ENCODE data around the gene RHBDD1. TPM values are rescaled to one million over a fixed set of nuclear protein-coding genes. Genes with fewer than 3 reads are reported as not detected.

RHBDD1 gene
- total and polyA plus RNA-seq, 8 donors: 22.8 to 40.1 (median 25.3) TPM

DNA sequence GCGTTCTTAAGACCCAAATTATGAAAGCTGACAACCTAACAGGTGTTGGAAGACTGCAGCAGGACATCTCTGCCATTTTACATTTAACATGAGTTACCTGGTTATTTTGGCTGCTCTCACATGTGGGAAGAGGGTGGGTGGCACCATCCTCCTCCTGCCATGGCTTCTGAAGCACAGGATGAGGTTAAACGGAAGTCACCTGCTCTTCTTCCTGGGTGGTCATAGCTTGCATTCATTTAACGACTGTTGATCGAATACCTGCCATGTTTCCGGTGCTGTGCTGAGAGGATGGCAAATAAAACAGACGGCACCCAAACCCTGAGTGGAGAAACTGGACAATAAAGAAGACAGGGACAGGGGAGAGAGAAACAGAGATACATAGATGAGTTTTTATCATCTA lies 118.0 kb downstream of the RHBDD1 start:
- H3K27me3 ChIP-seq: no peaks in the 10 kb centered on the region
- no peak for ATAC-seq
- TF ChIP-seq, protein P1, sequence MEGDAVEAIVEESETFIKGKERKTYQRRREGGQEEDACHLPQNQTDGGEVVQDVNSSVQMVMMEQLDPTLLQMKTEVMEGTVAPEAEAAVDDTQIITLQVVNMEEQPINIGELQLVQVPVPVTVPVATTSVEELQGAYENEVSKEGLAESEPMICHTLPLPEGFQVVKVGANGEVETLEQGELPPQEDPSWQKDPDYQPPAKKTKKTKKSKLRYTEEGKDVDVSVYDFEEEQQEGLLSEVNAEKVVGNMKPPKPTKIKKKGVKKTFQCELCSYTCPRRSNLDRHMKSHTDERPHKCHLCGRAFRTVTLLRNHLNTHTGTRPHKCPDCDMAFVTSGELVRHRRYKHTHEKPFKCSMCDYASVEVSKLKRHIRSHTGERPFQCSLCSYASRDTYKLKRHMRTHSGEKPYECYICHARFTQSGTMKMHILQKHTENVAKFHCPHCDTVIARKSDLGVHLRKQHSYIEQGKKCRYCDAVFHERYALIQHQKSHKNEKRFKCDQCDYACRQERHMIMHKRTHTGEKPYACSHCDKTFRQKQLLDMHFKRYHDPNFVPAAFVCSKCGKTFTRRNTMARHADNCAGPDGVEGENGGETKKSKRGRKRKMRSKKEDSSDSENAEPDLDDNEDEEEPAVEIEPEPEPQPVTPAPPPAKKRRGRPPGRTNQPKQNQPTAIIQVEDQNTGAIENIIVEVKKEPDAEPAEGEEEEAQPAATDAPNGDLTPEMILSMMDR (IDR thresholded peaks at IDR 0.05): no peak
- H3K4me3 ChIP-seq: no peak overlapping the region
- intact Hi-C loops (cut with DNase I): no loop called here
- H3K36me3 ChIP-seq: no peaks in the 10 kb centered on the region
- no peaks in the 10 kb centered on the region for H3K4me1 ChIP-seq
- H3K27ac ChIP-seq: no peak overlapping the region
- DNase-seq: no peak
- peaks cover 0 to 1% of the 10 kb centered on the region in 2 donors for H3K9me3 ChIP-seq

DNA sequence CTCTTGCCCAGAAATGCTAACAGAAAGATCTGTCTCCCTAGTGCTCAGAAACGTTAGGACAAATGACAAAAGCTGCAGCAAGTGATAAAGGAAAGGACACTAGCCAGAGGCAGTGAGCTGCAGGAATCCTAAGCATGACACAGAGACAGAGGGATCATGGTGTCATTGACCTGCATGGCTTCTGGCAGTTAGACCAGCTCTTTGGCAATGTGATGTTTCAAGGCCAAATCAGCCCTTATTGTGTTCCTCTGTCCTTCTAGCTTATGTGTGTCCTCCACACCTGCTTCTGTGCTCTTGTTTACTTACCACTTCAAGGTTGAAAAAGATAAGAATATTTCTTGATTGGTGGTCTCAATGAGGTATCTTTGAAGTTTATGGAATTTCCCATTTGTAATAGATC lies 120.8 kb downstream of the RHBDD1 start:
- intact Hi-C loops (cut with DNase I): no loop called here
- Histone ChIP-seq H3K36me3 (no peaks in the 10 kb centered on the region), H3K27ac (no peak overlapping the region), H3K9me3 (peaks cover 0 to 14% of the 10 kb centered on the region in 2 donors), H3K4me1 (no peaks in the 10 kb centered on the region), H3K27me3 (no peaks in the 10 kb centered on the region), H3K4me3 (no peak overlapping the region)
- TF ChIP-seq, protein P1 (IDR thresholded peaks at IDR 0.05): no peak
- ATAC-seq: no peak
- no peak for DNase-seq

DNA sequence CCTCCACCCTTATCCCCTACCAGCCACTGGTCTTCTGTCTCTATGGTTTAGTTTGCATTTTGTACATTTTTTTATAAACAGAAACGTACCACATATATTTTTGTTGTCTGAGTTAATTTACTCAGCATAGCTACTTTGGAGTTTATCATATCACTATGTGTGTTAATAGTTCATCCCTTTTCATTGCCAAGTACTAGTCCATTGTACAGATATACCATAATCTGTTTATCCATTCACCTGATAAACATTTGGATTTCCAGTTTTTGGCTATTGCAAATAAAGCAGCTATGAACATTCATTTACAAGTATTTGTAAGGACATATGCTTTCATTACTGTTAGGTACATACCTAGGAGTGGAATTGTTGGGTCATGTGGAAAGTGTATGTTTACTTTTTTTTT lies 123.6 kb downstream of the RHBDD1 start:
- intact Hi-C loops (cut with DNase I): no loop called here
- no peaks in the 10 kb centered on the region for H3K4me1 ChIP-seq
- no peak overlapping the region for H3K4me3 ChIP-seq
- H3K27me3 ChIP-seq: no peaks in the 10 kb centered on the region
- no peaks in the 10 kb centered on the region for H3K36me3 ChIP-seq
- no peak overlapping the region for H3K27ac ChIP-seq
- no peak for DNase-seq
- TF ChIP-seq, protein P1 (IDR thresholded peaks at IDR 0.05): no peak
- ATAC-seq: no peak
- H3K9me3 ChIP-seq: peaks cover 0 to 14% of the 10 kb centered on the region in 2 donors

DNA sequence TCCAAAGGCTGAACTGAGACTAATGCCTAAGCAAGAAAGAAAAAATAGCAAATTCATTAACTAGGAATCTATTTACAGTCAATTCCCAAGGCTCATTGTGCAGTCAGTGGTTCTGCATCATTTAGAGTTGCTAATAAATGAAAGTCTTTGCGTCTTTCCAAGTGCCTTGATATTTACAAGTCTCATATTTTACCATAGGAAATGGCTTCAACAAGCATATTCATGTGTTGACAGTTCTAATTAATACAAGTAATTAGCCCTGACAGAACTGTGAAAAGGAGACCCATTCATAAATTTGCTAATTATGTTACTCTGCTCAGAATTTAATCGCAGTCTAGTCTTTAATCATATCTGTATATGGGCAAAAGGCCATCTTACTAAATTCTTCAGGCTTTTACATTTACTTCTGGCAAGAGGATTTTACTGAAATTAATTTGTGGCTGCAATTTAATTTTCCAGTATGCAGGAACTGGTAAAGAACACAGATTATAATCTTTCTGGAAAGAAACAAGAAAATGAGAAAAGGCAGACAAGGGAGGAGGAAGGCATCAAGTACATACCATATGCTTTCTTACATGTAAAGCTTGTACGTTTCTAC lies 126.4 kb downstream of the RHBDD1 start:
- intact Hi-C loops (cut with DNase I): no loop called here
- no peaks in the 10 kb centered on the region for H3K27me3 ChIP-seq
- H3K27ac ChIP-seq: no peak overlapping the region
- no peaks in the 10 kb centered on the region for H3K36me3 ChIP-seq
- DNase-seq (no peak), ATAC-seq (no peak)
- TF ChIP-seq, protein P1 (IDR thresholded peaks at IDR 0.05): no peak
- no peak overlapping the region for H3K4me3 ChIP-seq
- no peaks in the 10 kb centered on the region for H3K4me1 ChIP-seq
- peaks cover 0 to 14% of the 10 kb centered on the region in 2 donors for H3K9me3 ChIP-seq

DNA sequence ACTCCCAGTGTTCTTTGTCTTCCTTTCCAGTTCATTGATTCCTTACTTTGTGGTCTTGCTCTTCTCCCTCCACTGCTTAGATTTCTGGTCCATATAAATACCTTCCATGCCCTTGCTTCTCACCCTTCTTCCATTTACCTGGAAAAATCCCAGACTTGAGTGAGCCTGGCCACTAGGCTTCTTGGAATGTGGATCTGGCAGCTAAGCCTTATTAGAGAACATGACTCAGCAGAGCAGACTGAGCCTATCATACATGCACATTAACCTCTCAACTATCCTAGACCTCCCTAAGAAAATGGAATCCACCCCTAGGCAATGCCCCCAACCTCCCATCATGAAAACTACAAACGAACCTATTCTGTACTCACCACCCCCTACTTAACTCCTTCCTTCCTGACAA lies 127.7 kb downstream of the RHBDD1 start:
- no peak for ATAC-seq
- H3K4me1 ChIP-seq: no peaks in the 10 kb centered on the region
- H3K36me3 ChIP-seq: no peaks in the 10 kb centered on the region
- no peaks in the 10 kb centered on the region for H3K27me3 ChIP-seq
- intact Hi-C loops (cut with DNase I): no loop called here
- TF ChIP-seq, protein P1 (IDR thresholded peaks at IDR 0.05): no peak
- H3K4me3 ChIP-seq: no peak overlapping the region
- H3K9me3 ChIP-seq: peaks cover 0 to 14% of the 10 kb centered on the region in 2 donors
- no peak overlapping the region for H3K27ac ChIP-seq
- no peak for DNase-seq
